IPS DF 4.7 (cell line): ENCODE data around the gene CCBE1.
"Not testable (repeated sequence)": the region's sequence is repeated elsewhere in the genome, so short reads cannot be mapped to it uniquely, and the experiment has no call there.

ENCODE experiments used
- DNase-seq: peaks from one replicate; pipeline ENCODE4 v3.0.0-alpha.2; 2013; ENCODE audit warnings: low spot score; ENCODE audit errors: extremely low read depth

CCBE1 gene

DNA sequence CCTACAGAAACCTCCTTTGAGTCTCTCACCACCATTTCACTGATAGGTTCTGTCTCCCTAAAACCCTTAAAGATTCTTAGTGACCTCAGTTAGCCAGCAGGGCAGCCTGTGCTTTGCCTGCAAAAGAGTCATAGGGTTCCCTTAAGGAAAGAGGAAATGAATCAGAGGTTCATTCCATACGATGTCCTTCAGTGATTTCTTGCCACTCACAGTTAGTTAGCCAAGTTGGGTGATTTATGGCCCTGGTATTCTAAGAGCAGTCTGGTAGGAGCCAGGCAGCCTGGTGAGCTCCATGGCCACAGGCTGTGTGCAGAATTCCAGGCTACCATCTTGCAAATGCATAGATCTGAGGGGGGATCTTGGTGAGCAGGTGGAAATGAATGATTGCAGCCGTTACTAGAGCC lies 18.7 kb upstream of the CCBE1 start:
- no peak for DNase-seq

DNA sequence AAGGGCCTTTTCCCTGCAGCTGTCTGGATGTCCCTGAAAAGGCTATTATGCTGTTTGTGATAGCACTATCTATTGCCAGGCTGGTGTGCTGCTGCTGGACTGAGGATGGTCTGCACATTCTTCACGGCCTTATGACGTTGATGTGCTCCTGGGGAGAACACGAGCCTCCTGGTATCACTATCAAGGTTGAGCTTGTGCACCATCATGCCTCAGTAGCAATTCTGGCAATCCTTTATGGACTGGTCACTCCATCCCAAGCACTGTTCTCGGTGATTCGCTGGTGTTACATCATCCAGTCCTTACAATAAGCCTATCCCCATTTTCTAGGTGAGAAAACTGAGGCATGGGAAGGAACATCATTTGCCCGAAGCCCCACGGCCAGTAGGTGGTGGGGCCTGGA lies 18.2 kb upstream of the CCBE1 start:
- no peak for DNase-seq

DNA sequence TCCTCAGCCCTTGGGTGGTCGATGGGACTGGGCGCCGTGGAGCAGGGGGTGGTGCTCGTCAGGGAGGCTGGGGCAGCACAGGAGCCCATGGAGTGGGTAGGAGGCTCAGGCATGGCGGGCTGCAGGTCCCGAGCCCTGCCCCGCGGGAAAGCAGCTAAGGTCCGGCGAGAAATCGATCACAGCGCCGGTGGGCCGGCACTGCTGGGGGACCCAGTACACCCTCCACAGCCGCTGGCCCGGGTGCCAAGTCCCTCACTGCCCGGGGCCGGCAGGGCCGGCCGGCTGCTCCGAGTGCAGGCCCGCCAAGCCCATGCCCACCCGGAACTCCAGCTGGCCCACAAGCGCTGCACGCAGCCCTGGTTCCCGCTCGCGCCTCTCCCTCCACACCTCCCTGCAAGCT lies 16.9 kb upstream of the CCBE1 start:
- DNase-seq, result not testable (repeated sequence)

- no peak for DNase-seq
These were observed 15.1 kb upstream of the CCBE1 start for GRCh38 chr18:59712311-59712710.

GRCh38 chr18:59708988-59709387 lies 11.8 kb upstream of the CCBE1 start:
- DNase-seq, result no peak

- DNase-seq, result no peak
These were observed 10.1 kb upstream of the CCBE1 start for GRCh38 chr18:59707306-59707705.

- DNase-seq, result no peak
These were observed 9.3 kb upstream of the CCBE1 start for GRCh38 chr18:59706499-59706898.

- no peak for DNase-seq
These were observed 7.9 kb upstream of the CCBE1 start for GRCh38 chr18:59705145-59705544.

DNA sequence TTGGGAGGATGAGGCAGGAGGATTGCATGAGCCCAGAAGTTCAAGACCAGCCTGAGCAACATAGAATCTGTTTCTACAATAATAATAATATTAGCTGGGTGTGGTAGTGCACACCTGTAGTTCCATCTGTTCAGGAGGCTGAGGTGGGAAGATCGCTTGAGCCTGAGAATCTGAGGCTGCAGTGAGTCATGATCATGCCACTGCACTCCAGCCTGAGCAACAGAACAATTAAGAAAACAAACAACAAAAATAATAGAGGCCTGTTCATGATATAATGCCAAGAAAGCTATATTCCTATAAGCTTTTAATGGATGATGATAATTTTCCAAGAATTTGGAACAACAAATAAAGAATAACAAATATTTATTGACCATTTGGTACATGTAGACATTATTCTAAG lies 6.9 kb upstream of the CCBE1 start:
- DNase-seq, result no peak

- DNase-seq, result no peak
These were observed 4.0 kb upstream of the CCBE1 start for GRCh38 chr18:59701272-59701671.

DNA sequence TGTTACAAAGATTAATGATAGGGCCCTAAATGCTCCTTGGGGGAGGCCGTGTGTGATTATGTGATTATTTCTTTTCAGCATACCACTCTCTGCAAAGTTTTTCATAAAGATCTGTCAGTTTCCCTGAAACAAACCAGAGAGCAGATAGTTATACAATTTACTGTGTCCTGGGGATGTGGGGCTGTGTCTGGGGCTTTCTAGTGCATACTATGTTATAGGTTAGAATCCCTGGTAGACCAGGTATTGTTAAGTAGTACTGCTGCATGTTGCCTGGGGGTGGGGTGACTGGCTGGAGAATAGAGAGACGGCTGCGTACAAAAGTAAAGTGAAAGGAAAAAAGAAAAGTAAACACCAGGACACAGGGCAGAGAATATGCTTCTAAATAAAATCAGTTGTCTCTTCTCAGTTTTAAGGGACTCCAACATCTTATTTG lies 3.3 kb upstream of the CCBE1 start:
- DNase-seq, result no peak

DNA sequence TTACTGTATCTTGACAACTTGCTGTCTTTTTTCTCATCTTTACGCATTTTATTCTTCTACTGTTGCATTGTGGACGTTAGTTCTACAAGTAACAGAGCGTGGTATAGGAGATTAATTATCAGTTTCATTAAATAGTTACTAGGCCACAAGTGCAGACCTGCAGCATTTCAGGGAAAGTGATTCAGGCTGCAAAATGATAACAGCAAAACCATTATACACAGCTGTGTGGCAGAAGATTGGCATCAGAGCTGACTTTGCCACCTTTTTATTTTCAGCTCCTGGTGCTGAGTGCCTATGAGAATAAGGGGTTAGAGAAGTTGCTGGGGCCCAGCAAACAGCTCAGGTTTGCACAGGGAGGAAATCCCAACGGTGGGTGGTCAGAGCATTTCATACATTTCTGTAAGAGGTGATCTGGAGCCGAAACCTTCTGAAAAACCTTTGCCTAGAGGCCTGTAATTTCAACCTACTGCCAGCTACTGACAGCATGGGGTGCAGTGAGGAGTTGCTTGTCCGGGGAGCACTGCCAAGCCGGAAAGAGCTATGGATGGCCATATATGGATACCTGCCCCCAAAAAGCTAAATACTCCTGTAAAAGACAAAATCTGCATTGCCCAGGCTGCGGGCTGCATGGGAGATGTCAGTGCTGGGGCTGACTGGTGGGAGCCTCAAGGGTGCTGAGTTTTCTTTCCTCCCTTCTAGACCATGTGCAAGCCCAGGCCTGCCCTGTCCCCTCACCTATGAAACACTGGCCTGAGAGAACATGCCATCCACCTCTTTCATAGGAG lies 2.7 kb upstream of the CCBE1 start:
- no peak for DNase-seq

GRCh38 chr18:59699061-59699460 lies 1.8 kb upstream of the CCBE1 start:
- no peak for DNase-seq

- no peak for DNase-seq
These were observed 650 bp downstream of the CCBE1 start for GRCh38 chr18:59696311-59697235.

- DNase-seq, result no peak
These were observed 1.7 kb downstream of the CCBE1 start for GRCh38 chr18:59695551-59695950.

DNA sequence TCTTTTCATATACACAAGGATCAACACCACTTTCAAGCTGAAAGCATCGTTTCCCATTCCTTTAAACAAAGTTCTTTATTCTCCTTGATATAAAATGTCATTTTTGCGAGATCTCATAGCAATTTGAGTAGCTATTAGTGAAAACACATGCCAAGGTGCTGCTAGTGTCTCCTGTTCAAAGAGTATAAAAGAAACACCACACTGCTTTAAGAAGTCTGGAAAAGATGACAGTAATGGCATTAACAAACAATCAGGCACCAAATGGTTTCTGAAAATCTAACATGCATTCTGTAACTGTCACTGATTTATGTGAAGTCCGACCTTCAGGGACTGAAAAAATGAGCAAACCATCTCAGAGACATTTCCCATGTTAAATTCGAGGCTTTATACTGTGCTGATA lies 2.4 kb downstream of the CCBE1 start:
- no peak for DNase-seq

- no peak for DNase-seq
These were observed 5.2 kb downstream of the CCBE1 start for GRCh38 chr18:59691996-59692395.

GRCh38 chr18:59690996-59691395 lies 6.2 kb downstream of the CCBE1 start:
- no peak for DNase-seq

GRCh38 chr18:59690186-59690982 lies 6.8 kb downstream of the CCBE1 start:
- DNase-seq, result no peak

DNA sequence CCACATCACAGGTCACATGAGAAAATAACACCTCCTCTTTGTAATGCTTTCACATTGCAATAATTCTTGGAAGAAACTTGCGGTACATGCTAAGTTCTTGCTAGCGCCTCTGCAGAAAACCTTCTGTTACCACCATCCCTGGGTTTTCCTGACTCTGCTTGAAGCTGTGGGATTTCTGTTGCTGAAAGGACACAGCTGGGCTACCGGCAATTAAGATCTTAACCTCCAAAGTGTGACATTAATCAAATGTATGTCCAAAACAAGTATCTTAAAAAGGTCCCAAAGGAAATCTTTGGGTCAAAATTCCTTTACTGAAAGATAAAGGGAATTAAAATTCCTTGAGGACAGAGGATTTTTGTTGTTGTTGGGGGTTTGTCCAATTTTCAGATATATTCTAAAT lies 7.5 kb downstream of the CCBE1 start:
- no peak for DNase-seq

DNA sequence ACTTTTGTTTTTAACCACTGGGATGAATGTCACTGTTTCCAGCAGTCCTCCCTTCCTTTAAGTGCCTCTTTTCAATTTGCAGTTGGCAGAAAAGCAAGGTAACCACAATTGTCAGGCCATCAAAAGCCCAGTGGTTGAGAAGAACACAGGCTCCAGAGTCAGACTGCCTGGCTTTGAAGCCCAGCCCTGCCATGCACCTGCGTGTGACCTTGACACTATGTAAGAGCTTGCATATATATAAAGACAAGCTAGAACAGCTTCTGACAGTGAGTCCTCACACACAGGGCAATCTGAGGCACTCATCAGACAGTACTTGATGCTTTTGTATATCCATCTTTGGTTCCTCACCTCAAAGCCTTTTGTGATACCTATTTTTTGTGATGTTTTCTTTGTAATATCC lies 11.0 kb downstream of the CCBE1 start:
- no peak for DNase-seq

- DNase-seq, result no peak
These were observed 11.7 kb downstream of the CCBE1 start for GRCh38 chr18:59685501-59685900.
